Stimulated activated CD4-positive, alpha-beta T cell treated with anti-CD3 and anti-CD28 coated beads, Interleukin-1b, Interleukin-23, amount 100 ng/mL, for 4 hours (primary cell): Measurements from ENCODE around the gene NKAPL.
"Not testable (repeated sequence)": the region's sequence is repeated elsewhere in the genome, so short reads cannot be mapped to it uniquely, and the experiment has no call there.

Source experiments
- DNase-seq, 2 donors: peaks; one replicate each; pipeline ENCODE4 v3.0.0-alpha.2; 2020; ENCODE audit warnings: low read depth in 2 of 2

Gene NKAPL

DNA sequence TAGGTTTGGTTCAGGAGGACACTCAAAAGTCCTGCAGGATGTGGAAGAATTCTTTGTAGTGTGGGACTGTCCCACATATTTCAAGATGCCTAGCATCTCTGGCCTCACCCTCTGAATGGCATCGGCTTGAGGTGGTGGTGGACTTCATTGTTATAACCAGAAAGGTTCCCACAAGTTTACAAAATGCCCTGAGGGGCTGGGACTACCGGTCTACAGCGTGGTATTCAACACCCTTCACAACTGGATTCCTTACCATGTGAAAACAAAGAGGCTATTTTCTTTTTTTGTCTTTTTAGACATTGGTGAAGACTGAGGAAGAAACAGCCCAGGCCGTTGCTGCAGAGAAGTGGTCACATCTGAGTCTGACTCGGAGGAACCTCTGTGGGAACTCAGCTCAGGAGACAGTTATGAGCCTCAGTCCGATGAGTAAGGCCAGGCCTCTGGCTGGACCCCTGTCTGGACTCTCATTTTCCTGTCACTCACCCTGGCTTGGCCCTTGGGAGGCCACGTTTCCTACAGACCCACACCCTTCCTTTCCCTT is 37.5 kb downstream of the NKAPL start:
- DNase-seq = no peak

DNA sequence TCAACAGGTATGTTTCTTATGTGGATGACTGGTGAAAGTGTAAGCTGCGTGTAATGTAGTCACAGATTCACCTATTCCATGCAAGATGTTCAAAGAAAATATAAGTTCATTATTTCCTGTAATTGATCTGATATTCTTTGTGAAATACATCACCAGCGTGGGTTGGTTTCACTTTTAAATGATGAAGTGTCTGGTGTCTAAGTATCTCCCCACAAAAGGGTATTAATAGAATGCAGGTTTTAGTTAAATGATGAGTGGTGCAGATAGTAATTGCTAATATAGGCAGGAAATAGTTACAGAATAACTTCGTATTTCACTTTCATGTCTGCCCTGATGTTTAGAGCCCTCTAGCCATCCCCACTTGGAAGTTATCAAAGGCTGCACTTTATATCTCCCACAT is 44.5 kb downstream of the NKAPL start:
- DNase-seq = no peak

DNA sequence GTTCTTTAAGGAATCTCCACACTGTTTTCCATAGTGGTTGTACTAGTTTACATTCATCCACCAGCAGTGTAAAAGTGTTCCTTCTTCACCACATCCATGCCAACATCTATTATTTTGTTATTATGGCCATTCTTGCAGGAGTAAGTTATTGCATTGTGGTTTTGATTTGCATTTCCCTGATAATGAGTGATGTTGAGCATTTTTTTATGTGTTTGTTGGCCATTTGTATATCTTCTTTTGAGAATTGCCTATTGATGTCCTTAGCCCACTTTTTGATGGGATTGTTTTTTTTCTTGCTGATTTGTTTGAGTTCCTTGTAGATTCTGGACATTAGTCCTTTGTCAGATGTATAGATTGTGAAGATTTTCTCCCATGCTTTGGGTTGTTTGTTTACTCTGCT is 47.3 kb downstream of the NKAPL start:
- DNase-seq = not testable (repeated sequence)
